HCT116 (cell line): ENCODE results near the gene SRCAP. TPM values are rescaled to one million over a fixed set of nuclear protein-coding genes. Genes with fewer than 3 reads are reported as not detected.

ENCODE experiments used
- ATAC-seq: fragments of 200-7000 bp; cut with Tn5 transposase; 2 replicates; pipeline ENCODE4 v1.9.1; 2020; ENCODE audit warnings: mild to moderate bottlenecking, moderate library complexity
- BruUV-seq: library from RNA; stranded (reverse); fragments of 400-500 nt; replicated peaks from 2 replicates; lab custom pipeline; 2021; lab: Mats Ljungman, UMichigan
- CTCF ChIA-PET: fragments of 300-600 bp; sonication (Branson Sonifier 250); formaldehyde crosslinking; loops from one replicate; lab custom pipeline; 2021; ENCODE audit warnings: antibody characterized with exemption; lab: Charles Lee
- POLR2A ChIA-PET: fragments of 300-600, 350-600 bp; sonication (Branson Sonifier 250); formaldehyde crosslinking; loops from one replicate; lab custom pipeline; 2021; ENCODE audit warnings: antibody characterized with exemption; lab: Charles Lee
- RAD21 ChIA-PET, 2 experiments: fragments of 300-600 bp; sonication (Branson Sonifier 250); formaldehyde crosslinking; loops; one replicate each; lab custom pipeline; 2023; ENCODE audit warnings: low total read pairs in 2 of 2; ENCODE audit not compliant: uncharacterized antibody in 2 of 2, unreplicated experiment in 2 of 2, low non-redundant PET in 1 of 2; lab: Charles Lee
- DNase-seq: peaks from one replicate; pipeline ENCODE4 v3.0.0-alpha.2; 2010; ENCODE audit warnings: low read depth, low spot score
- H2AFZ ChIP-seq: fragments of 200-600 bp; shearing (Covaris generic), sonication (generic); 2 replicates; pipeline ENCODE4 v1.6.1; 2017; ENCODE audit warnings: low read depth, mixed run types, mixed read lengths, antibody characterized with exemption, low read length; ENCODE audit not compliant: poor library complexity, severe bottlenecking
- H3K27ac ChIP-seq: 2 replicates; pipeline ENCODE4 v1.5.1; 2012; ENCODE audit warnings: low read depth, low read length
- H3K27me3 ChIP-seq: fragments of 200-600 bp; sonication (generic); 2 replicates; pipeline ENCODE4 v1.6.1; 2016; ENCODE audit warnings: mixed run types, low read length, mixed read lengths; ENCODE audit not compliant: insufficient read depth
- H3K36me3 ChIP-seq, 2 experiments: fragments of 200-500 bp in 1 of 2; fragments of 200-600 bp in 1 of 2; sonication (Bioruptor generic) in 1 of 2; sonication (generic) in 1 of 2; 2 replicates each; pipeline versions ENCODE4 v1.5.1 to v1.6.1; 2014 to 2016; ENCODE audit warnings: low read length in 2 of 2, inconsistent platforms in 1 of 2, mixed read lengths in 1 of 2, mixed run types in 1 of 2; ENCODE audit not compliant: insufficient read depth in 2 of 2, control insufficient read depth in 1 of 2
- H3K4me1 ChIP-seq, 2 experiments: fragments of 200-600 bp in 1 of 2; sonication (generic) in 1 of 2; 2 replicates each; pipeline versions ENCODE4 v1.5.1 to v1.6.1; 2012 to 2017; ENCODE audit warnings: low read length in 2 of 2, inconsistent platforms in 1 of 2, mild to moderate bottlenecking in 1 of 2, mixed read lengths in 1 of 2, mixed run types in 1 of 2, moderate library complexity in 1 of 2; ENCODE audit not compliant: insufficient read depth in 2 of 2, control insufficient read depth in 1 of 2
- H3K4me2 ChIP-seq: fragments of 200-600 bp; sonication (generic); 2 replicates; pipeline ENCODE4 v1.6.1; 2017; ENCODE audit warnings: mixed run types, low read length, mixed read lengths
- H3K4me3 ChIP-seq, 2 experiments: fragments of 200-600 bp in 1 of 2; sonication (generic) in 1 of 2; replicated peaks in 1 of 2; 2 replicates each; pipeline ENCODE4 v1.5.1; 2011 to 2016; ENCODE audit warnings: low read length in 2 of 2, control low read depth in 1 of 2, low read depth in 1 of 2, mild to moderate bottlenecking in 1 of 2, mixed read lengths in 1 of 2, mixed run types in 1 of 2
- H3K79me2 ChIP-seq: fragments of 200-600 bp; sonication (generic); 2 replicates; pipeline ENCODE4 v1.6.1; 2017; ENCODE audit warnings: mild to moderate bottlenecking, mixed run types, low read length, moderate library complexity, mixed read lengths; ENCODE audit not compliant: insufficient read depth
- H3K9ac ChIP-seq: fragments of 200-600 bp; sonication (generic); 2 replicates; pipeline ENCODE4 v1.6.1; 2016; ENCODE audit warnings: low read length, mixed read lengths
- H3K9me2 ChIP-seq: fragments of 200-600 bp; sonication (generic), shearing (Covaris generic); 2 replicates; pipeline ENCODE4 v1.6.1; 2017; ENCODE audit warnings: mixed run types, mild to moderate bottlenecking, moderate library complexity; ENCODE audit not compliant: insufficient read depth
- H3K9me3 ChIP-seq, 2 experiments: fragments of 200-500 bp in 1 of 2; fragments of 200-600 bp in 1 of 2; sonication (Bioruptor generic) in 1 of 2; sonication (generic) in 1 of 2; 2 replicates each; pipeline ENCODE4 v1.6.1; 2014 to 2017; ENCODE audit warnings: low read length in 2 of 2, mixed read lengths in 2 of 2, inconsistent platforms in 1 of 2, low read depth in 1 of 2, mild to moderate bottlenecking in 1 of 2, mixed run types in 1 of 2, moderate library complexity in 1 of 2; ENCODE audit not compliant: control insufficient read depth in 1 of 2, insufficient read depth in 1 of 2
- H4K20me1 ChIP-seq: fragments of 200-600 bp; sonication (generic), shearing (Covaris generic); 2 replicates; pipeline ENCODE4 v1.6.1; 2017; ENCODE audit warnings: mixed run types, mild to moderate bottlenecking, moderate library complexity; ENCODE audit not compliant: insufficient read depth
- CBX3 ChIP-seq: IDR thresholded peaks from 2 replicates; pipeline ENCODE4 v1.6.1; 2012; ENCODE audit warnings: low read depth
- CEBPB ChIP-seq: IDR thresholded peaks from 2 replicates; pipeline ENCODE4 v1.6.1; 2012; ENCODE audit warnings: low read depth
- ELF1 ChIP-seq: IDR thresholded peaks from 2 replicates; pipeline ENCODE4 v1.6.1; 2012; ENCODE audit warnings: low read depth, borderline replicate concordance
- EZH2phosphoT487 ChIP-seq: fragments of 200-600 bp; IDR thresholded peaks from 2 replicates; pipeline ENCODE4 v1.6.1; 2018; ENCODE audit warnings: antibody characterized with exemption, borderline replicate concordance
- FOSL1 ChIP-seq: IDR thresholded peaks from 2 replicates; pipeline ENCODE4 v1.6.1; 2012; ENCODE audit warnings: low read depth
- JUND ChIP-seq: IDR thresholded peaks from 2 replicates; pipeline ENCODE4 v1.6.1; 2012
- POLR2A ChIP-seq: IDR thresholded peaks from 2 replicates; pipeline ENCODE4 v1.7.0; 2011; ENCODE audit warnings: borderline replicate concordance; ENCODE audit not compliant: insufficient read depth, insufficient read length; ENCODE audit errors: extremely low read depth
- RAD21 ChIP-seq: IDR thresholded peaks from 2 replicates; pipeline ENCODE4 v1.6.1; 2012; ENCODE audit warnings: low read depth, mild to moderate bottlenecking
- SIN3A ChIP-seq: IDR thresholded peaks from 2 replicates; pipeline ENCODE4 v1.6.1; 2012; ENCODE audit warnings: low read depth
- TCF7L2 ChIP-seq: IDR thresholded peaks from 2 replicates; pipeline ENCODE4 v1.7.0; 2011; ENCODE audit warnings: borderline replicate concordance, inconsistent platforms; ENCODE audit not compliant: insufficient read depth, insufficient read length; ENCODE audit errors: extremely low read depth
- YY1 ChIP-seq: IDR thresholded peaks from 2 replicates; pipeline ENCODE4 v1.6.1; 2011; ENCODE audit warnings: low read length, low read depth, moderate library complexity, mild to moderate bottlenecking; ENCODE audit not compliant: insufficient replicate concordance; ENCODE audit errors: extremely low read depth
- ZNF274 ChIP-seq: fragments of 200-500 bp; sonication (Bioruptor generic); IDR thresholded peaks from 2 replicates; pipeline ENCODE4 v1.6.1; 2014; ENCODE audit warnings: mild to moderate bottlenecking, low read depth, low read length, inconsistent platforms
- intact Hi-C: fragments of 100-400 bp; cut with micrococcal nuclease; formaldehyde crosslinking; loops from 2 replicates; pipeline ENCODE4 v1.10.0; 2022
- total RNA-seq: library from RNA; stranded (reverse); gene quantifications from one replicate; pipeline ENCODE4 v1.2.1, GENCODE V29; 2021; ENCODE audit not compliant: unreplicated experiment
- TF ChIP-seq, protein P1 (sequence below): IDR thresholded peaks from 2 replicates; pipeline ENCODE4 v1.6.1; 2012; ENCODE audit warnings: low read depth
- TF ChIP-seq, protein P2 (sequence below): IDR thresholded peaks from 2 replicates; pipeline ENCODE4 v1.6.1; 2012
- TF ChIP-seq, protein P3 (sequence below), 3 experiments: fragments of 200-600 bp in 1 of 3; sonication (generic) in 1 of 3; IDR thresholded peaks in 2 of 3; conservative IDR thresholded peaks in 1 of 3; 2 replicates each; pipeline ENCODE4 v1.5.1; 2012 to 2017; ENCODE audit warnings: low read depth in 2 of 3, low read length in 2 of 3, antibody characterized with exemption in 1 of 3, borderline replicate concordance in 1 of 3, control low read depth in 1 of 3, mild to moderate bottlenecking in 1 of 3, mixed read lengths in 1 of 3, mixed run types in 1 of 3, moderate library complexity in 1 of 3; ENCODE audit not compliant: insufficient read depth in 1 of 3
- TF ChIP-seq, protein P4 (sequence below): IDR thresholded peaks from 2 replicates; pipeline ENCODE4 v1.6.1; 2011; ENCODE audit warnings: mild to moderate bottlenecking, low read length, moderate library complexity; ENCODE audit not compliant: insufficient replicate concordance; ENCODE audit errors: extremely low read depth

Gene SRCAP
- total RNA-seq, 1 experiment from 2014 or later = 59.6 TPM

DNA sequence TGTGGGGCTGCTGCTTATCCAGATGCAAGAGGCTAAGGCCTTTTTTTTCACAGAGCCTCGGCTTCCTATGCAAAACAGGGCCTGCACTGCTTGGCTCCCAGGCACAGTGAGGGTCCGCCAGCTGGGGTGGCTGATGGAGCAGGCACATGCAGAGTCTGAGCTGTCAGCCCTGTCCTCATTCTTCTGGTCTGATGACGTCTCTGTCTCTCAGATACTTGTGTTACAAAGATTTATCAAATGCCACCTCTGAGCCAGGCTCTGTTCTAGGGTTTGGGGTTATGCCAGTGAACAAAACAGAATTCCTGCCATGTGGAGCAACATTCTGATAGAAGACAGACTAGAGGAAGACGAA lies 67.9 kb downstream of the SRCAP start:
- H3K79me2 ChIP-seq = peaks cover 33% of the 10 kb centered on the region
- ChIA-PET RAD21 (no interaction called here), POLR2A (no interaction called here), CTCF (no interaction called here)
- no peaks in the 10 kb centered on the region for H4K20me1 ChIP-seq
- H3K4me3 ChIP-seq = no peak overlapping the region
- peaks cover 55 to 64% of the 10 kb centered on the region in 2 experiments for H3K36me3 ChIP-seq
- TF ChIP-seq CEBPB (no peak), SIN3A (no peak), EZH2phosphoT487 (no peak), RAD21 (no peak), TCF7L2 (no peak), CBX3 (no peak), ZNF274 (no peak), JUND (no peak), YY1 (no peak), ELF1 (no peak), FOSL1 (no peak), POLR2A (no peak)
- TF ChIP-seq, protein P1, sequence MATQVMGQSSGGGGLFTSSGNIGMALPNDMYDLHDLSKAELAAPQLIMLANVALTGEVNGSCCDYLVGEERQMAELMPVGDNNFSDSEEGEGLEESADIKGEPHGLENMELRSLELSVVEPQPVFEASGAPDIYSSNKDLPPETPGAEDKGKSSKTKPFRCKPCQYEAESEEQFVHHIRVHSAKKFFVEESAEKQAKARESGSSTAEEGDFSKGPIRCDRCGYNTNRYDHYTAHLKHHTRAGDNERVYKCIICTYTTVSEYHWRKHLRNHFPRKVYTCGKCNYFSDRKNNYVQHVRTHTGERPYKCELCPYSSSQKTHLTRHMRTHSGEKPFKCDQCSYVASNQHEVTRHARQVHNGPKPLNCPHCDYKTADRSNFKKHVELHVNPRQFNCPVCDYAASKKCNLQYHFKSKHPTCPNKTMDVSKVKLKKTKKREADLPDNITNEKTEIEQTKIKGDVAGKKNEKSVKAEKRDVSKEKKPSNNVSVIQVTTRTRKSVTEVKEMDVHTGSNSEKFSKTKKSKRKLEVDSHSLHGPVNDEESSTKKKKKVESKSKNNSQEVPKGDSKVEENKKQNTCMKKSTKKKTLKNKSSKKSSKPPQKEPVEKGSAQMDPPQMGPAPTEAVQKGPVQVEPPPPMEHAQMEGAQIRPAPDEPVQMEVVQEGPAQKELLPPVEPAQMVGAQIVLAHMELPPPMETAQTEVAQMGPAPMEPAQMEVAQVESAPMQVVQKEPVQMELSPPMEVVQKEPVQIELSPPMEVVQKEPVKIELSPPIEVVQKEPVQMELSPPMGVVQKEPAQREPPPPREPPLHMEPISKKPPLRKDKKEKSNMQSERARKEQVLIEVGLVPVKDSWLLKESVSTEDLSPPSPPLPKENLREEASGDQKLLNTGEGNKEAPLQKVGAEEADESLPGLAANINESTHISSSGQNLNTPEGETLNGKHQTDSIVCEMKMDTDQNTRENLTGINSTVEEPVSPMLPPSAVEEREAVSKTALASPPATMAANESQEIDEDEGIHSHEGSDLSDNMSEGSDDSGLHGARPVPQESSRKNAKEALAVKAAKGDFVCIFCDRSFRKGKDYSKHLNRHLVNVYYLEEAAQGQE = no peak
- TF ChIP-seq, protein P2, sequence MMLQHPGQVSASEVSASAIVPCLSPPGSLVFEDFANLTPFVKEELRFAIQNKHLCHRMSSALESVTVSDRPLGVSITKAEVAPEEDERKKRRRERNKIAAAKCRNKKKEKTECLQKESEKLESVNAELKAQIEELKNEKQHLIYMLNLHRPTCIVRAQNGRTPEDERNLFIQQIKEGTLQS = no peak
- TF ChIP-seq, protein P3, sequence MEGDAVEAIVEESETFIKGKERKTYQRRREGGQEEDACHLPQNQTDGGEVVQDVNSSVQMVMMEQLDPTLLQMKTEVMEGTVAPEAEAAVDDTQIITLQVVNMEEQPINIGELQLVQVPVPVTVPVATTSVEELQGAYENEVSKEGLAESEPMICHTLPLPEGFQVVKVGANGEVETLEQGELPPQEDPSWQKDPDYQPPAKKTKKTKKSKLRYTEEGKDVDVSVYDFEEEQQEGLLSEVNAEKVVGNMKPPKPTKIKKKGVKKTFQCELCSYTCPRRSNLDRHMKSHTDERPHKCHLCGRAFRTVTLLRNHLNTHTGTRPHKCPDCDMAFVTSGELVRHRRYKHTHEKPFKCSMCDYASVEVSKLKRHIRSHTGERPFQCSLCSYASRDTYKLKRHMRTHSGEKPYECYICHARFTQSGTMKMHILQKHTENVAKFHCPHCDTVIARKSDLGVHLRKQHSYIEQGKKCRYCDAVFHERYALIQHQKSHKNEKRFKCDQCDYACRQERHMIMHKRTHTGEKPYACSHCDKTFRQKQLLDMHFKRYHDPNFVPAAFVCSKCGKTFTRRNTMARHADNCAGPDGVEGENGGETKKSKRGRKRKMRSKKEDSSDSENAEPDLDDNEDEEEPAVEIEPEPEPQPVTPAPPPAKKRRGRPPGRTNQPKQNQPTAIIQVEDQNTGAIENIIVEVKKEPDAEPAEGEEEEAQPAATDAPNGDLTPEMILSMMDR (IDR thresholded peaks at IDR 0.05 in 2 of 3, conservative IDR thresholded peaks at IDR 0.05 in 1 of 3; ENCODE audit: borderline replicate concordance in 1 of 3, insufficient read depth in 1 of 3, low read depth in 2 of 3, low read length in 2 of 3) = no peak
- TF ChIP-seq, protein P4, sequence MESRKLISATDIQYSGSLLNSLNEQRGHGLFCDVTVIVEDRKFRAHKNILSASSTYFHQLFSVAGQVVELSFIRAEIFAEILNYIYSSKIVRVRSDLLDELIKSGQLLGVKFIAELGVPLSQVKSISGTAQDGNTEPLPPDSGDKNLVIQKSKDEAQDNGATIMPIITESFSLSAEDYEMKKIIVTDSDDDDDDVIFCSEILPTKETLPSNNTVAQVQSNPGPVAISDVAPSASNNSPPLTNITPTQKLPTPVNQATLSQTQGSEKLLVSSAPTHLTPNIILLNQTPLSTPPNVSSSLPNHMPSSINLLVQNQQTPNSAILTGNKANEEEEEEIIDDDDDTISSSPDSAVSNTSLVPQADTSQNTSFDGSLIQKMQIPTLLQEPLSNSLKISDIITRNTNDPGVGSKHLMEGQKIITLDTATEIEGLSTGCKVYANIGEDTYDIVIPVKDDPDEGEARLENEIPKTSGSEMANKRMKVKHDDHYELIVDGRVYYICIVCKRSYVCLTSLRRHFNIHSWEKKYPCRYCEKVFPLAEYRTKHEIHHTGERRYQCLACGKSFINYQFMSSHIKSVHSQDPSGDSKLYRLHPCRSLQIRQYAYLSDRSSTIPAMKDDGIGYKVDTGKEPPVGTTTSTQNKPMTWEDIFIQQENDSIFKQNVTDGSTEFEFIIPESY = no peak
- ATAC-seq = no peak
- DNase-seq = no peak
- no peak overlapping the region for H3K27ac ChIP-seq
- no TSS peak for BruUV-seq
- intact Hi-C loops = no loop called here
- no peaks in the 10 kb centered on the region for H3K9me2 ChIP-seq
- H3K9ac ChIP-seq = no peak overlapping the region
- peaks cover 6 to 12% of the 10 kb centered on the region in 2 experiments; a peak in 2 of 4 replicates for H3K4me1 ChIP-seq
- H3K4me2 ChIP-seq = no peak overlapping the region
- H3K27me3 ChIP-seq = no peaks in the 10 kb centered on the region
- no peaks in the 10 kb centered on the region for H3K9me3 ChIP-seq
- no peak overlapping the region for H2AFZ ChIP-seq
